ENCODE measurements around the gene DLX6. TPM values are rescaled to one million over a fixed set of nuclear protein-coding genes. Genes with fewer than 3 reads are reported as not detected.

DLX6 gene
- total and polyA plus RNA-seq, 2 experiments from 2014 or later: not detected

DNA sequence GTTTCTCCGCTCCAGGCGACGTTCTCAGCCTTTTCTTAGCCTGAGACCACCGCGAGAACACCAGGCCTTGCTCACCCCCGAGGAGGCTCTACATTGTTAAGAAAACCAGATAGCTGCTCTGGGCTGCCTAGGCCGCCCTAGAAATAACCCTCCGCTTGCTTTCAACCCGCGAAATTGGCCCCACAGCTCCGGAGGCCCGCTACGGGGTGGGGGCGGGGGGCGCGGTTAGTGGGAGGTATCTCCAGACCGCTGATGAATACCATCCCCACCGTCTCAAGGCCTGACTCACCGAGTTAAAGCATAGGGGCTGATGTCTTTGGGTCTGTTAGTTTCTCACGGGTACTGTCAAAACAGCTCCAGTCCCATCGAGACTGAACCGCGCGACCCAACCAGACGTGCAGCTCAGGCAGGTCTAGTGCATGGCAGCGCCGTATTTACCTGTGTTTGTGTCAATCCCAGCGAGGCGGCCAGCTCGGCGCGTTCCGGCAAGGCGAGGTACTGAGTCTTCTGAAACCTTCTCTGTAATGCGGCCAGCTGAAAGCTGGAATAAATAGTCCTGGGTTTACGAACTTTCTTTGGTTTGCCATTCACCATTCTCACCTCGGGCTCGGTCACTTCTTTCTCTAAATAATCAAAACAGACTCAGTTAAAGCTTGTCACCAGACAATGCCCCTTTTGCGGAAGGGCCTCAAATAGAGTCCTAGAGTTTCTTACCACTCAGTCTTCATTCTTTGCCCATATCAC, 16.6 kb downstream of the DLX6 start:
- H3K27me3 ChIP-seq (ENCODE audit: insufficient read depth): peaks cover 100% of the 10 kb centered on the region
- TF ChIP-seq, protein P1, sequence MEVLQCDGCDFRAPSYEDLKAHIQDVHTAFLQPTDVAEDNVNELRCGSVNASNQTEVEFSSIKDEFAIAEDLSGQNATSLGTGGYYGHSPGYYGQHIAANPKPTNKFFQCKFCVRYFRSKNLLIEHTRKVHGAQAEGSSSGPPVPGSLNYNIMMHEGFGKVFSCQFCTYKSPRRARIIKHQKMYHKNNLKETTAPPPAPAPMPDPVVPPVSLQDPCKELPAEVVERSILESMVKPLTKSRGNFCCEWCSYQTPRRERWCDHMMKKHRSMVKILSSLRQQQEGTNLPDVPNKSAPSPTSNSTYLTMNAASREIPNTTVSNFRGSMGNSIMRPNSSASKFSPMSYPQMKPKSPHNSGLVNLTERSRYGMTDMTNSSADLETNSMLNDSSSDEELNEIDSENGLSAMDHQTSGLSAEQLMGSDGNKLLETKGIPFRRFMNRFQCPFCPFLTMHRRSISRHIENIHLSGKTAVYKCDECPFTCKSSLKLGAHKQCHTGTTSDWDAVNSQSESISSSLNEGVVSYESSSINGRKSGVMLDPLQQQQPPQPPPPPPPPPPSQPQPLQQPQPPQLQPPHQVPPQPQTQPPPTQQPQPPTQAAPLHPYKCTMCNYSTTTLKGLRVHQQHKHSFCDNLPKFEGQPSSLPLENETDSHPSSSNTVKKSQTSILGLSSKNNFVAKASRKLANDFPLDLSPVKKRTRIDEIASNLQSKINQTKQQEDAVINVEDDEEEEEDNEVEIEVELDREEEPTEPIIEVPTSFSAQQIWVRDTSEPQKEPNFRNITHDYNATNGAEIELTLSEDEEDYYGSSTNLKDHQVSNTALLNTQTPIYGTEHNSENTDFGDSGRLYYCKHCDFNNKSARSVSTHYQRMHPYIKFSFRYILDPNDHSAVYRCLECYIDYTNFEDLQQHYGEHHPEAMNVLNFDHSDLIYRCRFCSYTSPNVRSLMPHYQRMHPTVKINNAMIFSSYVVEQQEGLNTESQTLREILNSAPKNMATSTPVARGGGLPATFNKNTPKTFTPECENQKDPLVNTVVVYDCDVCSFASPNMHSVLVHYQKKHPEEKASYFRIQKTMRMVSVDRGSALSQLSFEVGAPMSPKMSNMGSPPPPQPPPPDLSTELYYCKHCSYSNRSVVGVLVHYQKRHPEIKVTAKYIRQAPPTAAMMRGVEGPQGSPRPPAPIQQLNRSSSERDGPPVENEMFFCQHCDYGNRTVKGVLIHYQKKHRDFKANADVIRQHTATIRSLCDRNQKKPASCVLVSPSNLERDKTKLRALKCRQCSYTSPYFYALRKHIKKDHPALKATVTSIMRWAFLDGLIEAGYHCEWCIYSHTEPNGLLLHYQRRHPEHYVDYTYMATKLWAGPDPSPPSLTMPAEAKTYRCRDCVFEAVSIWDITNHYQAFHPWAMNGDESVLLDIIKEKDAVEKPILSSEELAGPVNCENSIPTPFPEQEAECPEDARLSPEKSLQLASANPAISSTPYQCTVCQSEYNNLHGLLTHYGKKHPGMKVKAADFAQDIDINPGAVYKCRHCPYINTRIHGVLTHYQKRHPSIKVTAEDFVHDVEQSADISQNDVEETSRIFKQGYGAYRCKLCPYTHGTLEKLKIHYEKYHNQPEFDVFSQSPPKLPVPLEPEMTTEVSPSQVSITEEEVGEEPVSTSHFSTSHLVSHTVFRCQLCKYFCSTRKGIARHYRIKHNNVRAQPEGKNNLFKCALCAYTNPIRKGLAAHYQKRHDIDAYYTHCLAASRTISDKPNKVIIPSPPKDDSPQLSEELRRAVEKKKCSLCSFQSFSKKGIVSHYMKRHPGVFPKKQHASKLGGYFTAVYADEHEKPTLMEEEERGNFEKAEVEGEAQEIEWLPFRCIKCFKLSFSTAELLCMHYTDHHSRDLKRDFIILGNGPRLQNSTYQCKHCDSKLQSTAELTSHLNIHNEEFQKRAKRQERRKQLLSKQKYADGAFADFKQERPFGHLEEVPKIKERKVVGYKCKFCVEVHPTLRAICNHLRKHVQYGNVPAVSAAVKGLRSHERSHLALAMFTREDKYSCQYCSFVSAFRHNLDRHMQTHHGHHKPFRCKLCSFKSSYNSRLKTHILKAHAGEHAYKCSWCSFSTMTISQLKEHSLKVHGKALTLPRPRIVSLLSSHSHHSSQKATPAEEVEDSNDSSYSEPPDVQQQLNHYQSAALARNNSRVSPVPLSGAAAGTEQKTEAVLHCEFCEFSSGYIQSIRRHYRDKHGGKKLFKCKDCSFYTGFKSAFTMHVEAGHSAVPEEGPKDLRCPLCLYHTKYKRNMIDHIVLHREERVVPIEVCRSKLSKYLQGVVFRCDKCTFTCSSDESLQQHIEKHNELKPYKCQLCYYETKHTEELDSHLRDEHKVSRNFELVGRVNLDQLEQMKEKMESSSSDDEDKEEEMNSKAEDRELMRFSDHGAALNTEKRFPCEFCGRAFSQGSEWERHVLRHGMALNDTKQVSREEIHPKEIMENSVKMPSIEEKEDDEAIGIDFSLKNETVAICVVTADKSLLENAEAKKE (CRISPR knock-in tag; IDR thresholded peaks at IDR 0.05): no peak
- TF ChIP-seq EZH2 (IDR thresholded peaks at IDR 0.05; ENCODE audit: low read depth, unreplicated experiment) (peak; percentile 89), JUNB (IDR thresholded peaks at IDR 0.05; ENCODE audit: unreplicated experiment) (no peak)
- H3K4me2 ChIP-seq: peak overlapping the region; percentile 90
- no peaks in the 10 kb centered on the region for H3K79me2 ChIP-seq (replicated peaks; ENCODE audit: insufficient read depth)
- no peak overlapping the region for H3K27ac Mint-ChIP-seq
- H3K27me3 Mint-ChIP-seq (ENCODE audit: insufficient read depth, low read depth, poor library complexity): peaks cover 100% of the 10 kb centered on the region
- peaks cover 92% of the 10 kb centered on the region for H3K4me1 ChIP-seq (ENCODE audit: insufficient read depth)
- no peaks in the 10 kb centered on the region for H3K36me3 ChIP-seq (ENCODE audit: insufficient read depth)
- H3K27ac ChIP-seq (ENCODE audit: low read depth): no peak overlapping the region
- peak; percentile 1 for ATAC-seq
- peaks cover 19% of the 10 kb centered on the region for H4K20me1 ChIP-seq (replicated peaks; ENCODE audit: insufficient read depth)
- H3K4me3 ChIP-seq: peak overlapping the region; percentile 58
- peak overlapping the region; percentile 81; the same call in 1 of the 2 replicates for H2AFZ ChIP-seq
- H3K4me1 Mint-ChIP-seq: peaks cover 77% of the 10 kb centered on the region
- H3K9me2 ChIP-seq (ENCODE audit: insufficient read depth): no peaks in the 10 kb centered on the region
- H3K9me3 Mint-ChIP-seq: peaks cover 7% of the 10 kb centered on the region; the same call in 1 of the 3 replicates
- no peaks in the 10 kb centered on the region; the same call in 2 of the 3 replicates for H3K36me3 Mint-ChIP-seq (ENCODE audit: low read depth)
- peaks cover 39% of the 10 kb centered on the region for H3F3A ChIP-seq (replicated peaks; ENCODE audit: low read depth)
- DNase-seq (ENCODE audit: low spot score): peak; percentile 69
- peak overlapping the region; percentile 66 for H3K4me3 Mint-ChIP-seq

Measured in GM23338 (cell line).